ENCODE data around the gene SPSB4. TPM values are rescaled to one million over a fixed set of nuclear protein-coding genes. Genes with fewer than 3 reads are reported as not detected.

SPSB4 gene
- total and polyA plus RNA-seq, 10 donors, result 0.87 to 10.7 (median 5.9) TPM

DNA sequence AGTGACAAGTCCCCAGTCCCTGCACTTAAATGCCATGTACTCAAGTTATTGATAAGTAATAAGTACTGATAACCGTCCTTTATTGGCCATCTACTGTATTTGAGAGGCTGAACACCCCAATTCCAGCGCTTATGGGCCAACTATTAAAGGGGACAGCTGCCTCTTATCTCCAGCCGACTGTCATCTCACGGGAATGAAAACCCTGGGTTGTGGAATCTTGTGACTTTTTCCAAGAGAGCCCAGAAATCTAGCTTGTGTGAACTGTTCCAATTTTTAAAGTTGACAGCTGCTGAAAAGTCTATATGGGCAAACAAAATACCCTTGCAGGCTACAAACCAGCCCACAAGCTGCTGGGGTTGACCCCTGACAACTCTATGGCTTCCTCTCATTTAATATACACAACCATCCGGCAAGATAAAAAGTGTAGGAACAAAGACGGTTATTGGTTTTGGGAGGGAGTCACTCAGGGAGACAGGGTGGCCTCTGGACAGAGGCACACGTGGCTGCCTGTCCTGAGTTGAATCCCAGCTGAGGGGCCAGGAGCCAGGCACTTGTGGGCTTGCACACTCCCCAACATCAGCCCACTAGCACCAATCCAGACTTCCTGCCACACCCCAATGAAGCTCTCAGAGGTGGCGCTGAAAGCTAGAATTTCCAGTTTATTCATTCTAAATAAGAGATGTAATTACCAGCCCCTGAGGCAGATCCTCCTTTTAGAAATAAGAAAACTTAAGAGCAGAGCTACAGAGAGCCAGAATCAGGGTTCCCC is 16.2 kb downstream of the SPSB4 start:
- no peak for DNase-seq
- H3K36me3 ChIP-seq, result no peaks in the 10 kb centered on the region
- H3K27ac ChIP-seq, result no peak overlapping the region
- WGBS, 5 donors, result 73 to 87% (median 81%) methylated on average over 8 of the region's 8 CpGs
- intact Hi-C loops (cut with DNase I; ENCODE audit: low total_unique reads), result no loop called here
- H3K9me3 ChIP-seq, result no peaks in the 10 kb centered on the region
- no peaks in the 10 kb centered on the region for H3K27me3 ChIP-seq (replicated peaks in 1 of 7)
- no peaks in the 10 kb centered on the region for H3K4me1 ChIP-seq
- TF ChIP-seq, protein P1, sequence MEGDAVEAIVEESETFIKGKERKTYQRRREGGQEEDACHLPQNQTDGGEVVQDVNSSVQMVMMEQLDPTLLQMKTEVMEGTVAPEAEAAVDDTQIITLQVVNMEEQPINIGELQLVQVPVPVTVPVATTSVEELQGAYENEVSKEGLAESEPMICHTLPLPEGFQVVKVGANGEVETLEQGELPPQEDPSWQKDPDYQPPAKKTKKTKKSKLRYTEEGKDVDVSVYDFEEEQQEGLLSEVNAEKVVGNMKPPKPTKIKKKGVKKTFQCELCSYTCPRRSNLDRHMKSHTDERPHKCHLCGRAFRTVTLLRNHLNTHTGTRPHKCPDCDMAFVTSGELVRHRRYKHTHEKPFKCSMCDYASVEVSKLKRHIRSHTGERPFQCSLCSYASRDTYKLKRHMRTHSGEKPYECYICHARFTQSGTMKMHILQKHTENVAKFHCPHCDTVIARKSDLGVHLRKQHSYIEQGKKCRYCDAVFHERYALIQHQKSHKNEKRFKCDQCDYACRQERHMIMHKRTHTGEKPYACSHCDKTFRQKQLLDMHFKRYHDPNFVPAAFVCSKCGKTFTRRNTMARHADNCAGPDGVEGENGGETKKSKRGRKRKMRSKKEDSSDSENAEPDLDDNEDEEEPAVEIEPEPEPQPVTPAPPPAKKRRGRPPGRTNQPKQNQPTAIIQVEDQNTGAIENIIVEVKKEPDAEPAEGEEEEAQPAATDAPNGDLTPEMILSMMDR (IDR thresholded peaks at IDR 0.05 in 8 of 11, conservative IDR thresholded peaks at IDR 0.05 in 3 of 11), result no peak
- TF ChIP-seq POLR2A (IDR thresholded peaks at IDR 0.05), result no peak
- no peak for TF ChIP-seq POLR2AphosphoS5 (IDR thresholded peaks at IDR 0.05)
- no peak overlapping the region for H3K4me3 ChIP-seq

DNA sequence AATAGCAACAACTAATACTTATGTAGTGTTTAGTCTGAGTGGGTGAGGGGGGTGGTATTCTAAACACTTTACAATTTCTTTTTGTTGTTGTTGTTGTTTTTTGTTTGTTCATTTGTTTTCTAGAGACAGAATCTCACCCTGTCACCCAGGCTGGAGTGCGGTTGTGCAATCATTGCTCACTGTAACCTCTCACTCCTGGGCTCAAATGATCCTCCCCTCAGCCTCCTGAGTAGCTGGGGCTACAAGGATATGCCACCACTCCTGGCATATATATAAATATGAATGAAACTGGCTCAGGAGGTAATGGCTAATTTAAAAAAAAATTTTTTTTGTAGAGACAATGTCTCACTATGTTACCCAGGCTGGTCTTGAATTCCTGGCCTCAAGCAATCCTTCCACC is 19.1 kb downstream of the SPSB4 start:
- Histone ChIP-seq H3K4me3 (no peak overlapping the region), H3K36me3 (no peaks in the 10 kb centered on the region), H3K4me1 (no peaks in the 10 kb centered on the region), H3K9me3 (no peaks in the 10 kb centered on the region), H3K27me3 (replicated peaks in 1 of 7) (no peaks in the 10 kb centered on the region), H3K27ac (no peak overlapping the region)
- no peak for DNase-seq
- TF ChIP-seq POLR2A (IDR thresholded peaks at IDR 0.05) (no peak), POLR2AphosphoS5 (IDR thresholded peaks at IDR 0.05) (no peak)
- TF ChIP-seq, protein P1 (IDR thresholded peaks at IDR 0.05 in 8 of 11, conservative IDR thresholded peaks at IDR 0.05 in 3 of 11), result no peak
- intact Hi-C loops (cut with DNase I; ENCODE audit: low total_unique reads), result no loop called here
- 92 to 100% (median 97%) methylated on average over 1 of the region's 1 CpG for WGBS, 5 donors

DNA sequence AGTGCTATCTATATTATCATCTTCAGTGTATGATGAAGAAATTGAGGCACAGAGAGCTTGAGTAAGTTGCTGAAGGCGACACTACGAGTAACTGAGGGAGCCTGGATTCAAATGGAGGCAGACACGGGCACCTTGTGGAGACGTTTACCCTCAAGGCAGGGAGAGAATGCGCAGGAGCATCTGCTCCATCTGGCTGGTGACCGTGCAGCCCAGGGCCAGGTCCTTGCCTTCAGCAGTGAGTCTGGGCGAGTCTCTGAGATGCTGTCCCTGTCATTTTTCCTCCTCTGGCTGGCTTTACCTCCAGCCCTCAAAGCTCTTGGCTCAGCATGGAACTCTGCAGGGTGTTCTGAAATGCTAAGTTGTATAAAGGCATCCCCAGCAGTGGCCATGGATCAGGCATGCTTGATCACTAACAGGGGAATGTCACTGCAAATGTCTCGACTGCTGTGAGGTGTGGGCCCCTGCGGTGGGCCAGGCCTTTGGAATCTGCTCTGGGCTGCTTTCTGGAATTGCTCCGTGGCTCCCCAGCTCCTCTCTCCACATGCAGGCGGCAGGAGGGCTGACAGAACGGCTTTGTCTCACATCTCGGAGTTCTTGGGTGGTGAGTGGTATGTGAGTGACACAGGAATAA is 19.7 kb downstream of the SPSB4 start:
- Histone ChIP-seq H3K9me3 (no peaks in the 10 kb centered on the region), H3K27ac (no peak overlapping the region), H3K4me3 (no peak overlapping the region), H3K27me3 (replicated peaks in 1 of 7) (no peaks in the 10 kb centered on the region), H3K36me3 (no peaks in the 10 kb centered on the region), H3K4me1 (no peaks in the 10 kb centered on the region)
- intact Hi-C loops (cut with DNase I; ENCODE audit: low total_unique reads), result no loop called here
- DNase-seq, result no peak
- 79 to 93% (median 89%) methylated on average over 13 of the region's 13 CpGs for WGBS, 5 donors
- TF ChIP-seq, protein P1 (IDR thresholded peaks at IDR 0.05 in 8 of 11, conservative IDR thresholded peaks at IDR 0.05 in 3 of 11), result no peak
- TF ChIP-seq POLR2A (IDR thresholded peaks at IDR 0.05), result no peak
- TF ChIP-seq POLR2AphosphoS5 (IDR thresholded peaks at IDR 0.05), result no peak

DNA sequence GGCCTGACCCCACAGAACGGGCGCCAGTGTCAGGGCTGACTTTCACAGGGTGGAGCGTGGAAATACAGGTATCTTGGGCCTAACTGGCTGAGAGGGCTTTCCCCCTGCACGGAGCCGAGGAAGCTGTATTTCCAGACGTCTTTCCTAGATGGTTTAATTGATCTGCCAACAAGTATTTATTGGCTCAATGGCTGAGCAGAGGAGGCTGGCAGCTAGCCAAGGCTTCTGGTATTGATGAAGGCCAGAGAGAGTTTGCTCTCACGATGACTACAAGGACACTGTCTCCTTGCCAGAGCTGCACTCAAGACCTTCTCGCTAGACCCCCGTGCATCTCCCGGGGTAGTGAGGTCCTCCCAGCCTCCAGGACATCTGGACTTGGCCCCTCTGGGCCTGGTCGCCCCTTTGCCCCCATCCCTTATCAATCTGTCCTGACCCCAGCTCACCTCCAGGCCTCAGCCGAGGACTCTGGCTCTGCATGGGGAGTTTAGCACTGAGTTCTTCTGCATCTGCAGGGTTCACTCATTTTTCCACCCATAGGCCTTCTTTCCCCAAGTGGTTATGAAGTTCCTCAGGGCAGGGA is 20.6 kb downstream of the SPSB4 start:
- H3K9me3 ChIP-seq, result no peaks in the 10 kb centered on the region
- TF ChIP-seq POLR2AphosphoS5 (IDR thresholded peaks at IDR 0.05) (no peak), POLR2A (IDR thresholded peaks at IDR 0.05) (no peak)
- TF ChIP-seq, protein P1 (IDR thresholded peaks at IDR 0.05 in 8 of 11, conservative IDR thresholded peaks at IDR 0.05 in 3 of 11), result no peak
- no peak overlapping the region for H3K4me3 ChIP-seq
- no peaks in the 10 kb centered on the region for H3K36me3 ChIP-seq
- peaks cover 0 to 9% (median 2%) of the 10 kb centered on the region in 6 donors for H3K4me1 ChIP-seq
- H3K27ac ChIP-seq, result no peak overlapping the region
- DNase-seq, result no peak
- 69 to 93% (median 81%) methylated on average over 7 to 12 of the region's 12 CpGs for WGBS, 5 donors
- H3K27me3 ChIP-seq (replicated peaks in 1 of 7), result no peaks in the 10 kb centered on the region
- intact Hi-C loops (cut with DNase I; ENCODE audit: low total_unique reads), result no loop called here
